Urinary bladder (tissue), 4 donors: ENCODE measurements around the gene MMP23B. TPM values are rescaled to one million over a fixed set of nuclear protein-coding genes. Genes with fewer than 3 reads are reported as not detected.

Experiments
- DNase-seq: peaks from one replicate; pipeline ENCODE4 v3.0.0-alpha.2; 2015; ENCODE audit errors: extremely low spot score
- H3K27ac ChIP-seq: one replicate; pipeline ENCODE4 v1.5.1; 2013; ENCODE audit warnings: low read depth, mild to moderate bottlenecking, moderate library complexity
- H3K36me3 ChIP-seq: one replicate; pipeline ENCODE4 v1.6.1; 2013; ENCODE audit warnings: mild to moderate bottlenecking, moderate library complexity; ENCODE audit not compliant: insufficient read depth
- H3K4me1 ChIP-seq: one replicate; pipeline ENCODE4 v1.6.1; 2013; ENCODE audit warnings: mild to moderate bottlenecking, moderate library complexity; ENCODE audit not compliant: insufficient read depth
- H3K4me3 ChIP-seq: one replicate; pipeline ENCODE4 v1.5.1; 2013; ENCODE audit warnings: low read depth, low read length
- WGBS: extraction: QIAGEN DNeasy Blood & Tissue Kit; methylation state at CpG from one replicate; pipeline ENCODE4 v1.1.7; 2013; 5-methylcytosine and 5-hydroxymethylcytosine counted together
- polyA plus RNA-seq: library from polyadenylated mRNA; stranded (reverse); fragments of 200-250 nt; gene quantifications from one replicate; pipeline ENCODE4 v1.2.3, GENCODE V29; 2013
- total RNA-seq: library from RNA; depleted of rRNA; stranded (reverse); fragments of >200 nt; gene quantifications from one replicate; pipeline ENCODE4 v1.2.3, GENCODE V29; 2014
- donor health status: healthy with polysubstance abuse.
- donor health status: healthy.

The MMP23B gene
- total and polyA plus RNA-seq, 2 donors: 35.7 to 45.6 TPM

DNA sequence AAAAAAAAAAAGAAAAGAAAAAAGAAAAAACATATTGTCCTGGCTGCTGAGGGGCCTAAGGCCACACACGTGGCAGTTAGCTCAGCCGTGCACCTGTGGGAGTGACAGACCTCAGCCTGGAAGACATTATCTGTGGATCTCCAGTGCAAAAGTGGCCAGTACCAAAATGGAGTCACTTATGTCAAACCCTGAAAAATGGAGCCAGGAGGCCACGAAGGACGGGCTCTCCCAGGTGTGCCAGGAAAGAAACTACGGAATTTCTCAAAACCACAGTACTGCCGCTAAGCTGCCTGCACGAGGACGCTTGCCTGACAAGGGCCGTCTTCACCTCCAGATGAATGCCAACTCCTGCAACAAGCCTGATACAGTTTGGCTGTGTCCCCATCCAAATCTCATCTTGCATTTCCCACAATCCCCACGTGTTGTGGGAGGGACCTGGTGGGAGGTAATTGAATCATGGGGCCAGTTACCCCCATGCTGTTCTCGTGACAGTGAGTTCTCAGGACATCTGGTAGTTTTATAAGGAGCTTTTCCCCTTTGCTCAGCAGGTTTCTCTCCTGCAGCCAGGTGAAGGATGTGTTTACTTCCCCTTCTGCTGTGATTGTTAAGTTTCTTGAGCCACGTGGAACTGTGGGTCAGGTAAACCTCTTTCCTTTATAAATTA lies 22.0 kb upstream of the MMP23B start:
- 77% methylated on average over 12 of the region's 12 CpGs for WGBS
- Histone ChIP-seq H3K4me3 (no peak overlapping the region), H3K36me3 (no peaks in the 10 kb centered on the region), H3K27ac (no peak overlapping the region), H3K4me1 (no peaks in the 10 kb centered on the region)
- DNase-seq: no peak

DNA sequence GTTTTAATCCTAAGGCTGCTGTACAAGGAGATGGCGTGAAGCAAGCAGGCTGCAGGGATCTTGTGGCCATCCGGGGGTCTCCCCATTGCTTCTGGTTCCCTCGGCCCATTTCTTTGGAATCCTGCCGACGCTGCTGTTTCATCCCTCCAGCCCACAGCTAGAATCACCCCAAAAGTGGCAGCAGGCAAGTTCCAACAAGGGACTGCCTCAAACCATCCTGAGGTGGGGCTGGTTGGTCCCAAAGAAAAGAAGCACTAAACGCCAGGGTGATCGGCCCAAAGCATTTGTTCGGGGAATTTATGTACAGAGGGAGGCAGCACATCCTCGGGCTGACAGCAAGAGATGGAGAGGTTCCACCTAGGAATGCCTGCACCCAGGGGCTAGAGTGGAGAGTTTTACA lies 21.2 kb upstream of the MMP23B start:
- no peak for DNase-seq
- no peaks in the 10 kb centered on the region for H3K4me1 ChIP-seq
- H3K4me3 ChIP-seq: no peak overlapping the region
- no peak overlapping the region for H3K27ac ChIP-seq
- 64% methylated on average over 9 of the region's 9 CpGs for WGBS
- no peaks in the 10 kb centered on the region for H3K36me3 ChIP-seq

DNA sequence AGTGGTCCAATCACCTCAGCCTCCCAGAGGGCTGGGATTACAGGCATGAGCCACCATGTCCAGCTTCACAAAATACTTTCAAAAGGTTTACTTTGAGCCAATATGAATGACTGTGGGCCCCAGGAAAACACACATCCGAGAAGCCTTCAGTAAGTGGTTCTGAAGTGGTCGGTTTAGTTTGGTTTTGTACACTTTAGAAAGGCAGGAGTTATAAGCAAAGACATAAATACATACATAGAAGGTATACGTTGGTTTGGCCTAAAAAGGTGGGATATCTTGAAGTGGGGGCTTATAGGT lies 19.9 kb upstream of the MMP23B start:
- no peak overlapping the region for H3K27ac ChIP-seq
- no peak overlapping the region for H3K4me3 ChIP-seq
- H3K36me3 ChIP-seq: no peaks in the 10 kb centered on the region
- no peaks in the 10 kb centered on the region for H3K4me1 ChIP-seq
- WGBS: 83% methylated on average over 3 of the region's 3 CpGs
- no peak for DNase-seq

DNA sequence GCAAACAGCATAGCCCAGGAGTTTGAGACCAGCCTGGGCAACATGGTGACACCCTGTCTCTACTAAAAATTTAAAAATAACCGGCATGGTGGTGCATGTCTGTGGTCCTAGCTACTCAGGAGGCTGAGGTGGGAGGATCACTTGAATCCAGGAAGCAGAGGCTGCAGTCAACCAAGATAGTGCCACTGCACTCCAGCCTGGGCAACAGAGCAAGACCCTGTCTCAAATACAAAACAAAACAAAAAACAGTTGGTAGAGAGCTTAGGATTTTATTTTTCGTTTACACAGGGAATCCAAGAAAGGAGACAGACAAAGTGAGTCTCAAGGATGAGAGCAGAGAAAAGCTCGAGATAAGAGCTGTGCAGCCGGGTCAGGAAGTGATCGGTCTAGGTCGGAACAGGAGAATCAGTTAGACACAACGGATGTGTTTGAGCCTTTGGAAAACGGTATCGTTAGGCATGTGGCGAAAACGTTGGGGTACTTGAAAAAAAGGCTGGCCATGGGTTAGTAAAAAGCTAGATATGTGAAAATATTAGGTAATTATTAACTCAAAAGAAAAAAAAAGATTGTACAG lies 18.4 kb upstream of the MMP23B start:
- DNase-seq: no peak
- H3K27ac ChIP-seq: no peak overlapping the region
- WGBS: 79% methylated on average over 11 of the region's 11 CpGs
- H3K4me1 ChIP-seq: no peaks in the 10 kb centered on the region
- H3K4me3 ChIP-seq: no peak overlapping the region
- H3K36me3 ChIP-seq: no peaks in the 10 kb centered on the region

DNA sequence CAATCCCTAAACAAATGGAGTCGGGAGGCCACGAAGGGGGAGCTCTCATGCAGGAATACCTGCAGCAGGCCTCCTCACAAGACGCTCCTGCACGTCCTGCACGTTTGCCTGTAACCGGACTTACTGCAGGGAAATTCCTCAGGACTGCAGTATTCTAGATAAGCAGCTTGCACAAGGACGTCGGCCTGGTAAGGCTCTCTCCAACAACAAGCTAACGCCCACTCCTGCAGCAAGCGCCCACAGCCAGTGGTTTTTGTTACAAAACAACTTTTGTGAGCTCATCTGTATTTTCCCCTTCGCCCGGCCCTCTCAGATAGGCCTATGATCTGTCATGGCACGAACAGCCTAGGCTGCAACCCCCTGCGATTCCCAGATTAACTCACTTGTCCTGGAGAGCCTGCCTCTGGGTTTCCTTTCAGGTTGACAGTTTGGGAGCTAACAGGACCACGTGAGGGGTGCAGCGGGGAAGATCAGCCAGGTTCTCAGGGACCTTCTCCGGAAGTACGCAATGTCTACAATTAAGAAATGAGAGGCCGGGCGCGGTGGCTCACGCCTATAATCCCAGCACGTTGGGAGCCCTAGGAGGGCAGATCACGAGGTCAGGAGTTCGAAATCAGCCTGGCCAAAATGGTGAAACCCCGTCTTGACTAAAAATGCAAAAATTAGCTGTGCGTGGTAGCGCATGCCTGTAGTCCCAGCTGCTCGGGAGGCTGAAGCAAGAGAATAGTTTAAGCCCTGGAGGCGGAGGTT lies 17.6 kb upstream of the MMP23B start:
- no peaks in the 10 kb centered on the region for H3K4me1 ChIP-seq
- H3K27ac ChIP-seq: no peak overlapping the region
- DNase-seq: no peak
- no peaks in the 10 kb centered on the region for H3K36me3 ChIP-seq
- WGBS: 19% methylated on average over 30 of the region's 30 CpGs
- H3K4me3 ChIP-seq: peak overlapping the region; percentile 86

DNA sequence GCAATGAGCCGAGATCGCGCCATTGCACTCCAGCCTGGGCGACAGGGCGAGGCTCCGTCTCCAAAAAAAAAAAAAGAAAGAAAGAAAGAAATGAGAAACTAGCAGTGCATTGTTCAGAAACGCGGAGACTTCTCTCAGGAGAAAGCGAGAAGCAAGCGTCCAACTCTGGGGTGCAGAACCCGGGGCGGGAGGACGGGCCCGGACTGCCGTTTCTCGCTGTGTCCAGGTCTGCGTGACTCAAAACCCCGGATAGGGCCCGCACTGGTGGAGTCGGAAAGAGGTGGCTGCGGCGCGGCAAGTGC lies 17.1 kb upstream of the MMP23B start:
- no peaks in the 10 kb centered on the region for H3K4me1 ChIP-seq
- no peak for DNase-seq

DNA sequence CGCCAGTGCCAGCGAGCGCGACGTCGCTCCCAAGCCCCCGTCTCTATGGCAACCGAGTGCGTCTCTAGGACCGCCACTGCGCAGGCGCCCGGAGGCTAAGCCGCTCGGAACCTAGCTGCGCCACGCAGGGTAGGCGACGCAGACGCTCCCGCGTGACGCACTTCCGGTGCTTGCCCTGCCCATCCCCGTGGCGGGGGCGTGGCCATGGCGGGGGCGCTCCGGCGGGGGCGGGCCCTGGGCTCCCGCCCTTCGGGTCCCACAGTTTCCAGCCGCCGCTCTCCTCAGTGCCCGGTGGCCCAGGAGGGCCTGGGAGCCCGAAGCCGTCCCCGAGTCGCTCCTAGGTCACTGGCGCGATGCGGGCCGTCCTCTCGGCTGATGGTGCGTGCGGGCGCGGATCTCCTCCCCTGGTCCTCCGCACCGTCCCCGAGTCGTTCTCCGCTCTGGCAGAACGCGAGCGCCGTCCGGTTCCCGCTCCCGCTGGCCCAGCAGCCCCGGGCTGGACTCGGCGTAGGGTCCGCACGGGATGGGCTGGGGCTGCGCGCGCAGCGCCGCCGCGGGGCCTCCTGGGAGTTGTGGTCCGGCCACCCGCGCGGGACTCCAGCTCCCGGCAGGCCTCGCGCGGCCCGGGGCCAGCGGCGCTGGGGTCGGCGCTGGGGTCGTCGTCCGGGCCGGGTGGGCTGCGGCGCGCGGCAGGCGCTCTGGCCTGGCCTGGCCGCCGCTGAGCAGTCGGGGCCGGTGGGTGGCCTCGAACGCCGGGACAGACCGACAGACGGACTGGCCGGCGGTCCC lies 16.5 kb upstream of the MMP23B start, which contains the start of gene MIB2:
TSS of gene MIB2 (plus strand) at position 245 of the 789 bp plus-strand sequence. CDS start 7,953 bp downstream, outside the sequence.
- Histone ChIP-seq H3K27ac (peak within 1 kb of the TSS; percentile 100), H3K36me3 (no peaks in the 10 kb centered on the region), H3K4me1 (no peaks in the 10 kb centered on the region), H3K4me3 (peak within 1 kb of the TSS; percentile 86)
- peak; percentile 86 for DNase-seq
- WGBS: 1% methylated on average over 107 of the region's 107 CpGs

More for the DNA sequence above, 17.1 kb upstream of the MMP23B start:
- no peak overlapping the region for H3K27ac ChIP-seq
- H3K4me3 ChIP-seq: peak overlapping the region; percentile 86
- no peaks in the 10 kb centered on the region for H3K36me3 ChIP-seq
- WGBS: 0% methylated on average over 23 of the region's 23 CpGs

DNA sequence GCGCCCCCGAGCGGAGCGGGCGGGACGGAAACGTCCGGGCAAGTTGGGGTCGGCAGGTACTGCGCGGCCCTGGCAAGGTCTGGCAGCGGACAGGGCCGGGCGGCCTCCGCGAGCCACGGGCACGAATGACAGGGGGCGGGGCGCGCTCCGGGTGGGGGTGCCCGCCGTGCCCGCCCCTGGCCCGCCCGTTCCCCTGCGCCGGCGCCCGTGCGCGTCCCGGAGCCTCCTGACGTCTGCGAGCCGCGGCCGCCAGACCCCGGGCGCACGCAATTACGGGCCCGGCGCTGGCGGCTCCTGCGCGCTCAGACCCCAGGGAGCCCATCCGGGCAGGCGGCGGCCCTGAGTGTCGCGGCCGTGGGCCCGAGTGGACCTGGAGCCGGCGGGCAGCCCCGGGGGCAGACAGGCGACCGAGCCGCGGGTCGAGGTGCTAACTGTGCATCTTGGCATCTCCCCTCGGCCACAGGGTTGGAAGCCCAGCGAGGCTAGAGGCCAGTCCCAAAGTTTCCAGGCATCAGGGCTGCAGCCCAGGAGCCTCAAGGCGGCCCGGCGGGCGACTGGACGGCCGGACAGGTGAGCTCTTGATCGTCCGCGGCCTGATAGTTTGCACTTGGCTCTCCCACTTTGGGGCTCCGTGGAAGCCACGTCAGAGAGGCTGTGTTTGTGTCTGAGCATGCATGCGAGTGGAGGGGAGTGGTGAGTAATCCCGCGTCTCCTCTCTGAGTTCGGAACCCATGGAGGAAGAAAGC lies 15.8 kb upstream of the MMP23B start:
- DNase-seq: no peak
- no peaks in the 10 kb centered on the region for H3K36me3 ChIP-seq
- WGBS: 4% methylated on average over 77 of the region's 80 CpGs
- peak overlapping the region; percentile 100 for H3K27ac ChIP-seq
- H3K4me3 ChIP-seq: peak overlapping the region; percentile 86
- H3K4me1 ChIP-seq: no peaks in the 10 kb centered on the region

DNA sequence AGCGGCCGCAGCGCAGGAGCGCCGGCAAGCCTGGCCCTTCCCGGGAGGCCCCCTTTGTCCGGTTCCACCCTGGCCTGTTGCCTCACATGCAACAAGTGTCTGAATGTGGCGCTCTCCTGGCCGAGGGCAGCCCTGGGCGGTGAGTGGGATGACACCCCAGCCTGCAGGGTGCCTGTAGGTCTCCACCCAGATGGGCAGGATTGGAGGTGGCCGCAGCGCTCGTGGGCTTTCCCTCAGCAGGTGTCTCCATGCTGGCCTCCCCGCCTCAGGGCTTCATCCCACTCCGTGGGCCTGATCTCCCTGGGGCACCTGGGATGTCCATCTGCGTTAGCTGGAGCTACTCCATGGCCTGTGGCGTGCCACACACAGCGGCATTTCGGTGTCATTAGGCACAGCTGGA lies 15.1 kb upstream of the MMP23B start:
- Histone ChIP-seq H3K27ac (no peak overlapping the region), H3K36me3 (no peaks in the 10 kb centered on the region), H3K4me3 (peak overlapping the region; percentile 86), H3K4me1 (no peaks in the 10 kb centered on the region)
- 80% methylated on average over 19 of the region's 19 CpGs for WGBS
- DNase-seq: no peak

DNA sequence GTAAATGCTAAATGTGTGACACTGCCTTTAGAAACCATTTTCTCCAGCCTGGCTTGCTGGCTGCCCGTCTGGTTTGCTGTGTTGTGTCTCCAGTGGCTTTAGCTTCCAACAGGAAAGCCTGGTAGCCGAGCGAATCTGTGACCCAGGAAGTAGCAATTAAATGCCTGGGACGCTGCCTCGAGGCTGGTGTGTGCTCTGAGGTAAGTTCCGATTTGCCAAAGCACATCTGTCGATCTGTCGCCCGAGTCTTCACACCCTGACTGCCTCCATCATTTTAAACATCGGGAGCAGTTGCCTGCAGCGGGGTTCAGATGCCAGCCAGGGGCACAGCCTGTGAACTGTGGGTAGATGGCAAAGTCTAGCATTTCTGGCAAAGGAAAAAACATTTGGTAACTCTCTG lies 14.5 kb upstream of the MMP23B start:
- no peaks in the 10 kb centered on the region for H3K4me1 ChIP-seq
- WGBS: 91% methylated on average over 11 of the region's 11 CpGs
- H3K36me3 ChIP-seq: no peaks in the 10 kb centered on the region
- no peak overlapping the region for H3K4me3 ChIP-seq
- DNase-seq: no peak
- H3K27ac ChIP-seq: no peak overlapping the region

DNA sequence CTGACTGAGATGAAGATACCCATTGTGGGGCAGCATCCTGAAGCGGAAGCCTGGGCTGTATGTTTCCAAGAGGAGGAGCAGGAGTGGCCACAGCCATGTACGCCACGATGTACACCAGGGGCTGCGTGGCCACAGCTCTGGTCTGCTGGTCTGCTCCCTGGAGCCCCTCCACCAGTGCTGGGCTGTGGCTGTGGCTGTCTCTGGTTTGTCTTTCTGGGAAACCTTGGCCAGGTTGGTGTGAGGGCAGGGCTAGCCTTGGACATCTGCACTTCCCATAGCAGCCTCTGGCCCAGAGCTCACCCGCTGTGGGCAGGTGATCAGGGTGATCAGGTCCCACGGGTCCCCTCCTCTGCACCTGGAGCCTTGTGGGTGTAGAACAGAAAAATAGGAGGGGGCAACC lies 14.0 kb upstream of the MMP23B start:
- Histone ChIP-seq H3K36me3 (no peaks in the 10 kb centered on the region), H3K27ac (no peak overlapping the region), H3K4me3 (no peak overlapping the region), H3K4me1 (no peaks in the 10 kb centered on the region)
- DNase-seq: no peak
- 91% methylated on average over 6 of the region's 6 CpGs for WGBS

DNA sequence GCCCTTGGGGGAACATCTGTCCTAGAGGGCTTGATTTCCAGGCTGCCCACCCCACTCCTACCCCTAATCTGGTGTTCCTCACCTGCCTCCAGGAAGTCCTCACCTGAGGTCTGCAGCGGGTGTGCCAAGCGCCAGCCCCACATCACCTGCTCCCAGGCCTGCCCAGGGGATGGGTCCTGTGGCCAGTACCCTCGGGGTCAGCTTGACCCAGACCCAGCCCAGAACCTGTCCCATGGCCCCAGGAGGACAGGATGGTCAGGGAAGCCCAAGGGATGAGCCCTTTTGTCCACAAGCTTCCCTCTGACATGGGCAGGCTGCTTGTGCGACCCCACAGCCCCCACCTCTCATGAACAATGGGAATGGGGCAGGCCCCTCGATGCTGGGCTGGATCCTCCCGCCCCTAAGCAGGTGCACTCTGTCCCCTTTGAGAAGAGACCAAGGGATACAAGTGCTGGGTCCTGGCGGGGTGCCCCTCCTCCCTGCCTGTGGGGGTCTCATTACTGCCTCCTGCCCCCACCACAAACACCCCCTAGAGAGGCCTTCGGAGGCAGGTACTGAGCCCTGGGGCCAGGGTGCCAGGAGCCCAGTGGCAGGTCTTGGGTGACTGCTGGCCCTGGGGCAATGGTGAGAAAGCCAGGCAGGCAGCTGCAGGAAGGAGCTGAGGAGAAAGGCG lies 13.4 kb upstream of the MMP23B start:
- Histone ChIP-seq H3K4me1 (no peaks in the 10 kb centered on the region), H3K36me3 (no peaks in the 10 kb centered on the region), H3K27ac (no peak overlapping the region), H3K4me3 (no peak overlapping the region)
- no peak for DNase-seq
- WGBS: 94% methylated on average over 9 of the region's 9 CpGs

DNA sequence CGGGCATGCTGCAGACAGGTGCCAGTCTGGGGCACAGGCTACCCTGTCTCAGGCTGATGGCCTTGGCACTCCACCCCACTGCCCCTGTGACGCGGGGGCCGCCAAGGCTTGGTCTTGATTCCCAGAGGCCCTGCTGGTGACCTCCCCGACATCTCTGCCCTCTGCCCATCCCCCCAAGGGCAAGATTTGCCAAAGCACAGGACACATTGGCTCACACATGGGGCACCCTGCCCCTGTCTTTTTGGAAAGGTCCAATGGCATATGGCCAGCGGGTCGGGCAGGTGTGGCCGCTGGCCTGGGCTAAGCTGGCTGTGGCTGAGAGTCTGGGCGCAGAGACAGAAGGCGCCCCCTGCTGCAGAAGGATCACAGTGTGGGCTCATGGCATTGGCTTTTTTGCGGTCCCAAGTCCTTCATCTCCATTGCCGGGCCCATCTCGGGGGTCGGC lies 12.0 kb upstream of the MMP23B start:
- WGBS: 79% methylated on average over 14 of the region's 14 CpGs
- Histone ChIP-seq H3K4me3 (no peak overlapping the region), H3K4me1 (no peaks in the 10 kb centered on the region), H3K36me3 (no peaks in the 10 kb centered on the region), H3K27ac (no peak overlapping the region)
- no peak for DNase-seq
